IPS-NIHi7 (cell line): Measurements from ENCODE around the gene SLAMF7.
A peak's percentile ranks its signal among the peaks of the same experiment; 100 is the strongest.
"Not testable (repeated sequence)": the region's sequence is repeated elsewhere in the genome, so short reads cannot be mapped to it uniquely, and the experiment has no call there.

Experiments
- DNase-seq: peaks from one replicate; pipeline ENCODE4 v3.0.0; 2012; ENCODE audit warnings: mixed read lengths; ENCODE audit errors: extremely low spot score

Gene SLAMF7

GRCh38 chr1:160720356-160721085, 18.5 kb upstream of the SLAMF7 start:
- no peak for DNase-seq

GRCh38 chr1:160721473-160721872, 17.6 kb upstream of the SLAMF7 start:
- no peak for DNase-seq

GRCh38 chr1:160722726-160723125, 16.3 kb upstream of the SLAMF7 start:
- DNase-seq: no peak

- DNase-seq: no peak
Measured at GRCh38 chr1:160723332-160723731, 15.7 kb upstream of the SLAMF7 start.

GRCh38 chr1:160724465-160725242, 14.4 kb upstream of the SLAMF7 start:
- no peak for DNase-seq

- no peak for DNase-seq
Measured at GRCh38 chr1:160726114-160726497, 12.9 kb upstream of the SLAMF7 start.

GRCh38 chr1:160726498-160727315, 12.3 kb upstream of the SLAMF7 start:
- DNase-seq: peak; percentile 89

- DNase-seq: no peak
Measured at GRCh38 chr1:160727316-160727640, 11.8 kb upstream of the SLAMF7 start.

GRCh38 chr1:160731564-160731963, 7.5 kb upstream of the SLAMF7 start:
- DNase-seq: not testable (repeated sequence)

GRCh38 chr1:160731990-160732389, 7.1 kb upstream of the SLAMF7 start:
- no peak for DNase-seq

- DNase-seq: no peak
Measured at GRCh38 chr1:160733898-160734297, 5.1 kb upstream of the SLAMF7 start.

GRCh38 chr1:160734301-160734700, 4.7 kb upstream of the SLAMF7 start:
- DNase-seq: no peak

GRCh38 chr1:160738271-160738670, 776 bp upstream of the SLAMF7 start:
- DNase-seq: no peak

GRCh38 chr1:160740133-160740688, 1.2 kb downstream of the SLAMF7 start:
- DNase-seq: no peak

GRCh38 chr1:160741092-160741501, 2.0 kb downstream of the SLAMF7 start:
- no peak for DNase-seq

GRCh38 chr1:160741612-160742348, 2.7 kb downstream of the SLAMF7 start:
- DNase-seq: peak; percentile 26

- no peak for DNase-seq
Measured at GRCh38 chr1:160742428-160743127, 3.5 kb downstream of the SLAMF7 start.

GRCh38 chr1:160743266-160743665, 4.2 kb downstream of the SLAMF7 start:
- no peak for DNase-seq

GRCh38 chr1:160744199-160744851, 5.3 kb downstream of the SLAMF7 start:
- no peak for DNase-seq

- no peak for DNase-seq
Measured at GRCh38 chr1:160744852-160745520, 5.9 kb downstream of the SLAMF7 start.
